Stimulated activated naive CD4-positive, alpha-beta T cell treated with Interleukin-2 at 50 U/mL for 16 hours (primary cell): Measurements from ENCODE around the gene GAREM1.

Experiments
- DNase-seq: peaks from one replicate; lab custom pipeline; 2025; lab: John Stamatoyannopoulos, UW

GAREM1 gene

GRCh38 chr18:32459361-32460101 is 11.2 kb downstream of the GAREM1 start:
- no peak for DNase-seq

- no peak for DNase-seq
Measured at GRCh38 chr18:32455361-32455760, 15.3 kb downstream of the GAREM1 start.

DNA sequence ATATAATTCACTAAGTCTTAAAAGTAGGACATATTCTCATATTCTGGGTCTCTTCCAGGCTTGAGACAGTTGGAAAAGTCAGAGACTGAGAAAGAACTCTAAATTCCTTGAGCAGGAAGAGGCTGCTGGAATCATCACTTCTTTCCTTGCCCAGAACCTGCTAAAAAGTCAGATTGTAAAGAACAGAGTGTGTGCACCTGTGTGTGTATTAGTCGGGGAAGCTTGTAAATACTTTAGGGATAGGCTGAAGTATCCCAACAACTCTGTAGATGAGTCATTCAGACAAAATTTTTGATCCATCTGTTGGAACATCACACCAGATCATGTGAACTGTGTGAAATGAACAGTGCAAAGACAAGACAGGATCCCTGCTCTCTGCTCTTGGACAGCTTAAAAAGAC is 16.1 kb downstream of the GAREM1 start:
- DNase-seq: no peak

DNA sequence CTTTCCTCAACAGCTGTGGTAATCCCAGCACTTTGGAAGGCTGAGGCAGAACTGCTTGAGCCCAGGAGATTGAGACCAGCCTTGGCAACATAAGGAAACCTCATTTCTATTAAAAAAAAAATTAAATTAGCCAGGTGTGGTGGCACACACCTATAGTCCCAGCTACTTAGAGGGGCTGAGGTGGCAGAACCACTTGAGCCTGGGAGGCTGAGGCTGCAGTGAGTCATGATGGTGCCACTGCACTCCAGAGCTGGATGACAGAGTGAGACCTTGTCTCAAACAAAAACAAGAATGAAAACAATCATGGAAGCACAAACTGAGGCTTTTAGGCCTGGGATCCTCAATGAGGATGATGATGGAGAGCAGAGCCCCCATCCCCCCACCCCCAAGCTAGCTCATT is 19.8 kb downstream of the GAREM1 start:
- no peak for DNase-seq

- no peak for DNase-seq
Measured at GRCh38 chr18:32450026-32450691, 20.5 kb downstream of the GAREM1 start.

DNA sequence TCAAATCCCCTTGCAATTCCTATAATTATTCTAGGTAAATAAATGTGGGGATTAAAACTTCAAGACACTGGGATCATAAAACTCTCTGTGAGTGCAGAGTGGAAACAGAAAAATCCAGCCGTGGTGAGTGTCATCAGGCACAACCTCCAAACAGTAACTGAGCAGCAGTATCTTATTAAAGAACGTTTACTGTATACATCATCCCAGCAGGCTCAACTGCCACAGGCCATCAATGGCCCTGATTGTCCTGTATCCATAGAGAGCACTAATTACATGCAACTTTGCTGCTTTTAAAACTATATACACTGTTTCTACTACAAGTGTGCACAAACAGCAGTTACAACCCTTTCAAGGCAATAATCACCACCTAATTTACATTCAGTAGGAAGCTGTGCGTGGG is 23.9 kb downstream of the GAREM1 start:
- DNase-seq: no peak

GRCh38 chr18:32445846-32446245 is 24.8 kb downstream of the GAREM1 start:
- no peak for DNase-seq

- DNase-seq: no peak
Measured at GRCh38 chr18:32443706-32444215, 26.9 kb downstream of the GAREM1 start.

- DNase-seq: no peak
Measured at GRCh38 chr18:32443033-32443705, 27.5 kb downstream of the GAREM1 start.

DNA sequence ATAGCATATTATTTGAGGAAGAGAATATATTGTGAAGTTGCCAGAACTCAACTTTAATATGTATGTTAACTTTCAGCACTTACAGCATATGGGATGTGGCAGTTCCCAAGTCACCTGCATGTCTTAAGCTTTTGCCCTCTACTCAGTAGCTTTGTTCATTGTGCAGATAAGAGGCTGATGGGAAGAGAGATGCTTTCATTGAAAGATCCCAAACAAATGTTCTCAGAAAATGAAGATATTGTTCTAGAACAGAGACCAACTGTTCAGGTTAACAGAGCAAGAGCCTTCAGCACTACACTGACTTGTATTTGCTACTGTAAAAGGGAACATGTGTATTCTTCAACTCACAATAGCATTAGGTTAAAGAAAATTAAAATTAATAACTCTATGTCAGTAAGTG is 28.1 kb downstream of the GAREM1 start:
- no peak for DNase-seq

DNA sequence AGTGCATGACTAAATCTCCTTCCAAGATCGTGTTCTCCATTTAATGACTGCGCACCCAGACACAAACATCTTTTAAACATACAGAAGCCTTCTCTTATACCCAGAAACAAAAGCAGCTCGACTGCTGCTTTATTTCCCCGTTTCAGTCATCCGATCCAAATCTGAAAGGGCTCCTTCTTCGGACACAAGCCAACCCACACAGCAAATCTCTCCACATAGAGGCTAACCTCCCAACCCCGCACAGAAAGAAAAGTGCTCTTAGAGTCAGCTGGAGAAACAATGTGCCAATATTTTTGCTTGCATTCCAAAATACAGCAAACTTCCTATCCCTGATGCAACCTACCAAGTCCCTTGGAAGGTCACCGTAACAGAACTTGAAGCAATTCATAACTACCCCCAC is 29.1 kb downstream of the GAREM1 start:
- DNase-seq: no peak

DNA sequence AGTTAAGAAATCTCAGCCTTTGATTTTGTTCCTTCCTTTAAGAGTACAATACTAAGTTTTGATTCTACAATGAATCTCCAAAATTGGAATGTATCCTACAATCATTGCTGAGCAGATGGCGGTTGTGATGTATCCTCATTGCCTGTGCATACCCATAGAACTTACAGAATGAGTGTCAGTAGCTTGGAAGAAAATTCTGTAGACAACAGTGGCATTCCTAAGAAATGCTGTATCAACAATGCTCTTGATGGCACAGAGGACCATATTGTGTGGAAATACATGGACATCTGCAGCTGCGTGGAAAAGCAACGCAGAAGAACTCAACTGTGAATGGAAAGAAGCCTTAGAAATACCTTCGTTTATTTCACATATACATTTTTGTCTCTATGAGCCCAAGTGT is 30.2 kb downstream of the GAREM1 start:
- no peak for DNase-seq

DNA sequence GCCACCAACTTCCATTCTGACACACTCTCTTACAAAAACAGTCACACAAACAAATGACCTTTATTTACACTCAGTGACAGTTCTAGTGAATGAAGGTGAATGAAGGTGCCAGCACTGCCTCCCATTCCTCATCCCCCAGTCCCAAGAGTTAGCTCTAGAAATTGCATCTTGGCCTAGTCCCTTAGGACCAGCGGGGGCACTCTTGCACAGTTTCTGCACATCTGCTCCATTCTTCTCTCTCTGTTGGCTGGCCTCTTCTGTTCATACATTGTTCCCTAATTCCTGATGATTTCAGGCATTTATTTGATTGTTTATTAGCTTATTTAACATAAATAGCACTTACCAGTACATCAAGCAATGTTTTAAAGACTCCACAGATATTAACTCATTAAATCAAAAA is 30.9 kb downstream of the GAREM1 start:
- DNase-seq: no peak

- DNase-seq: no peak
Measured at GRCh38 chr18:32439241-32439640, 31.4 kb downstream of the GAREM1 start.

- no peak for DNase-seq
Measured at GRCh38 chr18:32438173-32438572, 32.5 kb downstream of the GAREM1 start.

GRCh38 chr18:32437100-32437834 is 33.4 kb downstream of the GAREM1 start:
- no peak for DNase-seq

DNA sequence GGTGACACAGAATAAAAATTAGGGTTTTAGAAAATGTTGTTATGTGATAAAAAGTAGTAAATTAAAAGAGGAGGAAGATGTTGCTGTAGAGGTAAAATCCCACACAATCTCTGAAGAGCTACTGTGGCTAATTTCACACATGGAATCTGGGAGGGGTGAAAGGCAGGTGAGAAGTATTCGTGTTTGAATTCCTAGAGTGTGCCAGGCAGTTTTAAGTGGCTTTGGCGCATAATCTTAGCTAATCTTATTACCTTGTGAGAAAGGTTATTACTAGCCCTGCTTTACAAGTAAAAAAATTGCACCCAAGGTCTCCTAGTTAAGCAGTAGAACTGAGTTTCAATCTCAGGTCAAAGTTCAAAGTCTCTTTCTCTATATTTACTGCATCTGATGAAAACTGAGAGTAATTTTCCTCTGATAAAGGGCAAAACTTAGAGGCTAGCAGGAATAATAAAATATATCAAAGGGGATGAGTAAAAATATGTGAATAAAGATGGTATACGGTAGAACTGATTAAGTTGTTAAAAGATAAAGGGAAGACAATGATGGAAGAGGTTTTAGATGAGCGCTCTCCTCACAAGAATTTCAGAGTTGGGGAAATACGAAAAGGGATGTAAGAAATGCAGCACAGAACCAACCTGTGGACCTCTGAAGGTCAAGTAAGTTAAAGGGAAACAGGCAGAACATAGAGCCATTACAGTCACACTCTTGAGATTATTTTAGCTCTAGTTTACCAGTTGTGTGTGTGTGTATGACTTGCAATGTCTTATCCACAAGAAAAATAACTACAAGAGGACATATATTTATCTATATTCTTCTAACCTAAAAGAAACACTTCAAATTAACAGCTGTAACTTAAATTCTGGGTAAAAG is 34.8 kb downstream of the GAREM1 start:
- no peak for DNase-seq

DNA sequence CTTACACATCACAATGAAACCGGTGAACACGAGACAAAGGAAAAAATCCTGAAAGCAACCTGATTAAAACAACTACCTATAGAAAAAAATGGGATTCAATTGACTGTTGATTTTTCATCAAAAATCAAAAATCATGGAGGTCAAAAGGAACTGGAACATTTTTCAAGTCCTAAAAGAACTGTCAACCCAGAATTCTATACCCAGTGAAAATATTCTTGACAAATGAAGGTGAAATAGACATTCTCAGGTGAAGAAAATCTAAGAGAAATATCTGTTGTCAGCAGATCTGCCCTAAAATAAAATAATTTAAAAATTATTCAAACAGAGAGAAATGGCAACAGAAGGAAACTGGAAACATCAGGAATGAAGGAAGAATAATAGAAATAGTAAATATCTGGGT is 38.9 kb downstream of the GAREM1 start:
- no peak for DNase-seq

DNA sequence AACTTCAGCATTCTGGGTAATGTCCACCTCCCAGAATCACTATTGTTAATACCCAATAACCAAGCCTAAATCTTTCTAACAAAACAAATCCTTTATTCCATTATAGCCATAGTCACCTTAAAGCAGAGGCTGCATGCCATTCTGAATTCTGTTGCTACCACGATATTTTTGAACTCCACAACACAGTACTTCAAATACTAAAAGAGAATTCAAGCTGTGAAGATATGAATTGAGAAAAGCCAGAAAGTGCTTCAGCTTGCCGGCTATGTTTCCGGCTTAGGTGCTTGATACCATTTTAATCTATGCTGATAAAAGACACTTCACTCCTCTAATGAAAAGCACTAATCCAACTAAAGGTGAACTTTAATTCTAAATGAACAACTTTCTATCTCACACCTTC is 41.3 kb downstream of the GAREM1 start:
- DNase-seq: no peak

GRCh38 chr18:32427084-32427900 is 43.4 kb downstream of the GAREM1 start:
- no peak for DNase-seq

DNA sequence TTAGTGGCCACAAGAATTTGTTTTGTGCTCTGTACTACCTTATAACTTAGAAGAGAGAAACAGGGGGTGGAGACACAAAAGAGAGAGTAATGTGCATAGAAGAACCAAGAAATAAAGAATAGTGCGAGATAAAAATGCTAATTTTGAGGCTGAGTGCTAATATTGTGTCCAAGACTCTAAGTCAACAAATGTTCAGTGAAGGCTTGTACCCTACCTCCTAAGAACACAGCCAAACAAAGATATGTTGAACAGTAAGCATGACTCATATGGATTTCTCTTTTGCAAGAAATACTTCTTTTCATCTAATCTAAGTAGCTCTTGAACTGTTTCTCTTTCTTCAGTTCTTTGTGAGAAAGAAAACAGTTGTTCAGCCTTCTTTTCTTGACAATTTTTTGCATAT is 45.2 kb downstream of the GAREM1 start:
- no peak for DNase-seq
